HuH-7.5 (cell line): ENCODE results near the gene KRTAP5-4.
"Not testable (repeated sequence)": the region's sequence is repeated elsewhere in the genome, so short reads cannot be mapped to it uniquely, and the experiment has no call there.

Source experiments
- DNase-seq: peaks from one replicate; pipeline ENCODE4 v3.0.0; 2011; ENCODE audit warnings: low spot score

KRTAP5-4 gene

DNA sequence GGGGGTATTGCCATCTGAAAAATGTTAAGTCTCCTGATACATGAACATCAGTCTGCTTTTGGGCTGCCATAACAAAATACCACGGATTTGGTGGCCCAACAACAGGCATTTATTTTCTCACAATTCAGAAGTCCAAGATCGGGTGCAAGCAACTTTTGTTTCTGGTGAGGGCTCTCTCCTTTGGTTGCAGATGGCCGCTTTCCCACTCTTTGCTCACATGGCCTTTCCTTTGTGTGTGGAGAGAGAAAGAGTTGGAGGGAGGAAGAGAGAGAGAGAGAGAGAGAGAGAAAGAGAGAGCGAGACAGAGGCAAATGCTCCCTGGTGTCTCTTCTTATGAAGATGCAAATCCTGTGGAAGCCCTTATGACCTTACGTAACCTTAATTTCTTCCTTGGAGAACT is 21.3 kb downstream of the KRTAP5-4 start:
- no peak for DNase-seq

DNA sequence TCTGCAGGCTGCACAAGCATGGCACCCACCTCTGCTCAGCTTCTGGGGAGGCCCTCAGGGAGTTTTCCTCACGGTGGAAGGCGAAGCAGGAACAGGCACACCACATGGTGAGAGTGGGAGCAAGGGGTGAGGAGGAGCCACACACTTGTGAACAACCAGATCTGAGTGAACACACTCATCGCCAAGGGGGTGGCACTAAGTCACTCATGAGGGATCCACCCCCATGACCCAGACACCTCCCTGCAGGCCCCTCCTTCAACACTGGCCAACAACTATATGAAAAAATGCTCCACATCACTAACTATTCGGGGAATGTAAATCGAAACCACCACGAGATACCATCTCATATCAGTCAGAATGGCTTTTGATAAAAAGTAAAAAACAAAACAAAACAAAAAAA is 23.1 kb downstream of the KRTAP5-4 start:
- no peak for DNase-seq

DNA sequence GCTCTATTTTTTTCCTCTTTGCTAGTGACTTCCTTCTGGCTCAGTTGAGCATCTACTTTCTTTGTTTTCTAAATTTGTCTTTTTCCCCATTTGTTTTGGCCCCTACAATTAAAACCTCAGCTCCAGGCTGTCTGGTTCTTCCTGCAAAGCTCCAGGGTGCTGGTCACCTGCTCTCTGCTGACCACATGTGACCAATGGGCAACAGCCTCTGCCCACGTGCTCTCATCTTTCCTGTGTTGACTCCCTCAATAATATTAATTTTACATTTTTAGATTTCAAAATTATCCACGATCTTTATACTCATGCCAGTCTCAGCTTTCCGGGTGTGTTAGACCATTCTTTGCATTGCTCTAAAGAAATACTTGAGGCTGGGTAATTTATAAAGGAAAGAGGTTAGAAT is 23.5 kb downstream of the KRTAP5-4 start:
- not testable (repeated sequence) for DNase-seq

- DNase-seq = no peak
These were observed 24.0 kb downstream of the KRTAP5-4 start, which contains the start of gene KRTAP5-2 for GRCh38 chr11:1597994-1598380. Gene KRTAP5-2, minus strand, starts transcription at chr11:1598294. Its CDS starts 44 bp downstream, at chr11:1598250.

DNA sequence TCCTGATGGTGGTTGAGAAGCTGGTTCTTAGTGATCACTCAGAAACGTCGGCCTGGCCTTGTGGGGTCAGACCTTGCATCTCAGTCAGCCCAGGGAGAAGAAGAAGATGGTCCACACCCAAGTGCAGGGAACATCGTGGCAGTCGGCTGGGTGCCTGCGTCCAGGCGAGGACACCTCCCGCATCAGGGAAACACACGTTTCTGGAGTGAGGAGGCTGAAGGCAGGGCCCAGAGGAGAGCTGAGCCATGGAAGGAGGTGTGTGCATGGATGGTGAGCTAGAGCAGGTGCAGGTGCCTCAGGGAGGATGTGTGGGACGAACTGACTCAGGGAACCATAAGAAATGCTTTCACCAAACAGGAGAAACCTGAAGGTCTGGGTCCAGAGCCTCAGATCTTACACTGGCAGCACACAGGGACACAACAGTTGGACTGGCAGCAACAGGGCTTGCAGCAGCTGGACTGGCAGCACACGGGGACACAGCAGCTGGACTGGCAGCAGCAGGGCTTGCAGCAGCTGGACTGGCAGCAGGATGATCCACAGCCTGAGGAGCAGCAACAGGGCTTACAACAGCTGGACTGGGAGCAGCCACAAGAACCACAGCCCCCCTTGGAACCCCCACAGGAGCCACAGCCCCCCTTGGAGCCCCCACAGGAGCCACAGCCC is 24.5 kb downstream of the KRTAP5-4 start:
- no peak for DNase-seq

GRCh38 chr11:1596576-1597121 is 25.3 kb downstream of the KRTAP5-4 start:
- not testable (repeated sequence) for DNase-seq

DNA sequence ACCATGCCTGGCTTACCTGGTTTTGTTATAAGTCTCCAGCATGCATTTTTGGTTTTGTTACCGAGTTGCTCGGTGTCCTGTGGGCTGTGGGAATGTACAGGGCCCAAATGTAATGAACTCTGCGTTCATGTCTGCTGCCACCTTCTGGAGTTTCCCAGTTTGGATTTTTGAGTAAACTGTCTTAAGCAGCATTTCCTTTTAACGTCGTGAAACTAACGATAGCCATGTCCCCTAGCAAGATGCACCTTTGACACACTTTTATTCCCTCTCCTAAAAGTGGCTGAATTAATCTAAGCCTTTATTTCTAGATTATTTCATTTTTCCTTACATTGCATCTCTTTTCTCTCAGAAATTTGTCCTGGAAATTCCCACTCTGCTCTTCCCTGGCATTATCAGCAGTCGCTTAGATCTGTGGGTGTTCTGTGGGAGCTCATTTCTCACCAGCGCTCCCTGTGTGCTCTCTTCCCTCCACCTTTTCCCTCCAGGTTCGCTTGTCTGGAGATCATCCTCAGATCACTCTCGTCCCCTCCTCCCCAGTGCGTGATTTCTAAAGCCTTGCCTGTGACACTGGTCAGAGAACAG is 25.9 kb downstream of the KRTAP5-4 start:
- not testable (repeated sequence) for DNase-seq

DNA sequence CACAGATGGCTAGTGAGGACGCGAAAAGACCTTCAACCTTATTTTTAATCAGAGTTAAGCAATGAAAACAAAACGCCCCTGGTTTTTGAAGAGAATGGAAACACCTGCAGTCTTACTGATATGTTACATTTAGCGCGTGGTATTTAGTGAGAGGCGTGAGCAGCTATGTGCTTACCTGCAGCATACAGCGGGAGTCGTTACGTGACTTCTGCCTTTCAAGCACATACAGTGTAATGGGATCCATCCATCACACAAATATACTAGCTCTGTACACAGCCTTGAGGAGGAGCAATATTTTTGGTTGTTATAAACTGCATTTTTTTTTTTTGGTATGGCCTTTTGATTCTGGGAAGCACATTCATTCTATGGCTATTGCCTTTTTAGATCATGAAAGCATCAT is 29.3 kb downstream of the KRTAP5-4 start:
- DNase-seq = no peak

- no peak for DNase-seq
These were observed 31.9 kb downstream of the KRTAP5-4 start for GRCh38 chr11:1589996-1590395.

GRCh38 chr11:1589191-1589963 is 32.6 kb downstream of the KRTAP5-4 start:
- DNase-seq = not testable (repeated sequence)

GRCh38 chr11:1586699-1587098 is 35.2 kb downstream of the KRTAP5-4 start:
- DNase-seq = no peak

DNA sequence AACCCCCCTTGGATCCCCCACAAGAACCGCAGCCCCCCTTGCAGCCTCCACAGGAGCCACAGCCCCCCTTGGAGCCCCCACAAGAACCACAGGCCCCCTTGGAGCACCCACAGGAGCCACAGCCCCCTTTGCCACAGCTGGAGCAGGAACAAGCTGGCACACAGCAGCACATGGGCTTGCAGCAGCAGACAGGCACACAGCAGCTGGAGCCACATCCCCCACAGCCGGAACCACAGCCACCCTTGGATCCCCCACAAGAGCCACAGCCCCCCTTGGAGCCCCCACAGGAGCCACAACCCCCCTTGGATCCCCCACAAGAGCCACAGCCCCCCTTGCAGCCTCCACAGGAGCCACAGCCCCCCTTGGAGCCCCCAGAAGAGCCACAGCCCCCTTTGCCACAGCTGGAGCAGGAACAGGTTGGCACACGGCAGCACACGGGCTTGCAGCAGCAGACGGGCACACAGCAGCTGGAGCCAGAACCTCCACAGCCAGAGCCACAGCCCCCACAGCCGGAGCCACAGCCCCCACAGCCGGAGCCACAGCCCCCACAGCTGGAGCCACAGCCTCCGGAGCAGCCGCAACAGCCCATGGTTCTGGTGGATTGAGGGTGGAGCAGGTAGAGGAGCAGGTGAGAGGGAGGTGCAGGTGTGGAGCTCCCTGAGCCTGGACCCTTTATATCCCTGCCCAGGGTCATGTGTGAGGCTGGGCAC is 37.1 kb downstream of the KRTAP5-4 start, which contains the start of gene KRTAP5-1:
Gene KRTAP5-1, minus strand, starts transcription at position 623 of the 710 bp plus-strand sequence. Its CDS starts 34 bp downstream, at position 589.
- not testable (repeated sequence) for DNase-seq

DNA sequence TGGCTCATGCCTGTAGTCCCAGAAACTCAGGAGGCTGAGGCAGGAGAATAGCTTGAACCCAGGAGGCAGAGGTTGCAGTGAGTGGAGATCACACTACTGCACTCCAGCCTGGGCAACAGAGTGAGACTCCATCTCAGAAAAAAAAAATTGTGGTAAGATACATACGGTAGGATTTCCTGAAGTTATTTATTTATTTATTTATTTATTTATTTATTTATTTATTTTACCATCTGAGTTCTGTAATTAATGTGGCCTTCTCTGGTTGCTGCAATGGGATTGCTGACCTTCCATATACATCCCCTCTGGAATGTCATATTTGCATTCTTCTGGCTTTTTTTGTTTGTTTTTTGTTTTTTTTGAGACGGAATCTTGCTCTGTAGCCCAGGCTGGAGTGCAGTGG is 39.0 kb downstream of the KRTAP5-4 start:
- not testable (repeated sequence) for DNase-seq

GRCh38 chr11:1581976-1582375 is 40.0 kb downstream of the KRTAP5-4 start:
- DNase-seq = no peak

DNA sequence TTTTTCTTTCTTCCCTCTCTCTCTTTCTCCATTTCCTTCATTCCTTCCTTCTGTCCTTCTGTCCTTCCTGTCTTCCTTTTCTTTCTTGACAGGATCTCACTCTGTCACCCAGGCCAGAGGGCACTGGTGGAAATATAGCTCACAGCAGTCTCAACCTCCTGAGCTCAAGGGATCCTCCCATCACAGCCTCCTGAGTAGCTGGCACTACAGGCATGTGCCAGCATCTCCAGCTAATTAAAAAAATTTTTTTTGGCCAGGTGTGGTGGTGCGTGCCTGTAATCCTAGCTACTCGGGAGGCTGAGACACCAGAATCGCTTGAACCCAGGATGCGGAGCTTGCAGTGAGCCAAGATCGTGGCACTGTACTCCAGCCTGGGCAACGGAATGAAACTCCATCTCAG is 45.1 kb downstream of the KRTAP5-4 start:
- DNase-seq = no peak

DNA sequence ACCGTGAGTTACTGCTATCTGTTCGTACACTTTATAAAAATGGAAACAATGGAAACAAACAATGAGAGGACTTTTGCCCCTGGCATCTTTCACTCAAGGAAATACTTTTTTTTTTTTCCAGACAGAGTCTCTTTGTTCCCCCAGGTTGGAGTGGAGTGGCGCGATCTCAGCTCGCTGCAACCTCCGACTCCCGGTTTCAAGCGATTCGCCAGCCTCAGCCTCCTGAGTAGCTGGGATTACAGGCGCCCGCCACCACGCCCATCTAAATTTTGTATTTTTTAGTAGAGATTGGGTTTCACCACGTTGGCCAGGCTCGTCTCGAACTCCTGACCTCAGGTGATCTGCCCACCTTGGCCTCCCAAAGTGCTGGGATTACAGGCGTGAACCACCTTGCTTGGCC is 46.2 kb downstream of the KRTAP5-4 start:
- DNase-seq = not testable (repeated sequence)

- no peak for DNase-seq
These were observed 47.0 kb downstream of the KRTAP5-4 start for GRCh38 chr11:1574933-1575242.

GRCh38 chr11:1574238-1574932 is 47.6 kb downstream of the KRTAP5-4 start:
- no peak for DNase-seq

- DNase-seq = no peak
These were observed 48.1 kb downstream of the KRTAP5-4 start for GRCh38 chr11:1573903-1574237.

DNA sequence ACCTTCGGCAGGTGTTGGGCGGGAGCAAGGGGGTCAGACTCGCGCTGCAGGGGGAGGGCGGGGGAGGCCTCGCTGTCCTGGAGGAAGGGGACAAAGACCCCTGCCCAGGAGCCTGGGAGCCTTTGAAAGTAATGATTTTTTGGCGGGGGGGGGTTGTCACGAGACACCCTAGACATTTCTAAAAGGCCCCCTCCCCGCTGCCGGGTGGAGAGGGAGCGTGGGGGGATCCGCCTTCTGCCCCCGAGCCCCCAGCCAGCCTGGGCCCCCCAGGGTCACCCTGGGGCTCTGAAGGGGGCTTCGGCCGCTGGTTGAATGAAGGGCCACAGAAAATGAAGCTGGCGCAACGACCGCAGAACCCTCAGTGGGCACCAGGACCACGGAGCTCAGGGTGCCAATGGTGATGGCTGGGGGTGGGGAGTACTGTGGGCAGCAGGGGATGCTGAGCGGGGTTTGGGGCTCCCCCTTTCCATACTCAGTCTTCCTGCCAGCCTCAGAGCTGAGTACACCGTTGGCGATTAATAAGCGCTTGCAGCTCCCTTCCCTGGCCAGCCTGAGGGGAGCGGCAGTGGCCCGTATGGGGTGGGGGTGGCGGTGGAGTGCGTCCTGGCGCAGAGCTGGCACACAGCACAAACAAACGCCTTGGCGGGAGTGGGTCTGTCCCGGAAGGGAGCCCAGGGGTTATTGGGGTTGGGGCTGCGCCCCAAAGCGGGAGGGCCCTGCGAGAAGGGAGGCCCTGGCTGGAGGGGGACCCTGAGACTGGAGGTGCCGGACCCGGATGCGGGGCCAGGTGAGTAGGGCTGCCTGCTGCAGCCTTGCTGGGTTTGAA is 48.6 kb downstream of the KRTAP5-4 start:
- DNase-seq = no peak
